Astrocyte (in vitro differentiated cells and primary cell): ENCODE data around the gene SF3B2. TPM values are rescaled to one million over a fixed set of nuclear protein-coding genes. Genes with fewer than 3 reads are reported as not detected.
A peak's percentile ranks its signal among the peaks of the same experiment; 100 is the strongest.

Source experiments
- DNase-seq: peaks from one replicate; pipeline ENCODE4 v3.0.0-alpha.2; 2010; ENCODE audit warnings: low read depth
- FAIRE-seq: peaks from 2 replicates; lab custom pipeline; 2011; peaks lifted over from hg19 to GRCh38; lab: Jason Lieb, UNC
- H2AFZ ChIP-seq: 2 replicates; pipeline ENCODE4 v1.6.0; 2012; ENCODE audit warnings: low read depth, low read length, inconsistent platforms
- H3K27ac ChIP-seq: 2 replicates; pipeline ENCODE4 v1.5.1; 2011; ENCODE audit warnings: low read depth, low read length, inconsistent platforms
- H3K27me3 ChIP-seq: 2 replicates; pipeline ENCODE4 v1.6.0; 2011; ENCODE audit warnings: low read length, inconsistent platforms; ENCODE audit not compliant: insufficient read depth
- H3K36me3 ChIP-seq: 2 replicates; pipeline ENCODE4 v1.5.1; 2011; ENCODE audit warnings: low read length, inconsistent platforms; ENCODE audit not compliant: insufficient read depth
- H3K4me1 ChIP-seq: 2 replicates; pipeline ENCODE4 v1.5.1; 2011; ENCODE audit warnings: low read length, inconsistent platforms; ENCODE audit not compliant: insufficient read depth
- H3K4me2 ChIP-seq: 2 replicates; pipeline ENCODE4 v1.6.0; 2012; ENCODE audit warnings: low read length, inconsistent platforms
- H3K4me3 ChIP-seq: 2 replicates; pipeline ENCODE4 v1.5.1; 2011; ENCODE audit warnings: low read depth, mild to moderate bottlenecking, low read length, inconsistent platforms; ENCODE audit not compliant: insufficient read depth
- H3K79me2 ChIP-seq: 2 replicates; pipeline ENCODE4 v1.6.0; 2012; ENCODE audit warnings: mild to moderate bottlenecking, low read length, inconsistent platforms; ENCODE audit not compliant: insufficient read depth
- H3K9ac ChIP-seq: 2 replicates; pipeline ENCODE4 v1.6.0; 2012; ENCODE audit warnings: mild to moderate bottlenecking, low read length, inconsistent platforms
- H3K9me3 ChIP-seq: 2 replicates; pipeline ENCODE4 v1.5.1; 2012; ENCODE audit warnings: low read depth, mild to moderate bottlenecking, low read length, inconsistent platforms; ENCODE audit not compliant: insufficient read depth
- H4K20me1 ChIP-seq: 2 replicates; pipeline ENCODE4 v1.6.0; 2012; ENCODE audit warnings: low read length, inconsistent platforms; ENCODE audit not compliant: insufficient read depth
- H3K27ac Mint-ChIP-seq: one replicate; pipeline ENCODE4 v1.8.0; 2021; ENCODE audit warnings: mild to moderate bottlenecking, mixed read lengths; ENCODE audit not compliant: unreplicated experiment
- H3K27me3 Mint-ChIP-seq: one replicate; pipeline ENCODE4 v1.8.0; 2021; ENCODE audit warnings: low read depth, mixed read lengths; ENCODE audit not compliant: unreplicated experiment
- H3K36me3 Mint-ChIP-seq: one replicate; pipeline ENCODE4 v1.8.0; 2021; ENCODE audit warnings: low read depth, mixed read lengths; ENCODE audit not compliant: unreplicated experiment
- H3K4me1 Mint-ChIP-seq: one replicate; pipeline ENCODE4 v1.8.0; 2021; ENCODE audit warnings: low read depth, mixed read lengths; ENCODE audit not compliant: unreplicated experiment
- H3K4me3 Mint-ChIP-seq: one replicate; pipeline ENCODE4 v1.8.0; 2021; ENCODE audit warnings: mild to moderate bottlenecking, moderate library complexity, mixed read lengths; ENCODE audit not compliant: unreplicated experiment
- H3K9me3 Mint-ChIP-seq: one replicate; pipeline ENCODE4 v1.8.0; 2021; ENCODE audit warnings: mild to moderate bottlenecking, mixed read lengths; ENCODE audit not compliant: unreplicated experiment
- CTCF ChIP-seq: IDR thresholded peaks from 2 replicates; pipeline ENCODE4 v1.5.1; 2011; ENCODE audit warnings: low read depth, mild to moderate bottlenecking, inconsistent platforms, low read length, moderate library complexity; ENCODE audit not compliant: insufficient read depth
- EZH2 ChIP-seq: IDR thresholded peaks from 2 replicates; pipeline ENCODE4 v1.6.1; 2012; ENCODE audit warnings: mild to moderate bottlenecking, low read length, inconsistent platforms; ENCODE audit not compliant: insufficient read depth
- total RNA-seq: library from RNA; stranded (reverse); gene quantifications from 2 replicates; pipeline ENCODE4 v1.2.1, GENCODE V29; 2021

SF3B2 gene
- total RNA-seq, 1 donor from 2014 or later, result 170 TPM

GRCh38 chr11:66068154-66068821 lies 16.1 kb downstream of the SF3B2 start:
- no peak for FAIRE-seq
- H3K79me2 ChIP-seq, result peaks cover 57% of the 10 kb centered on the region
- no peak overlapping the region for H3K4me2 ChIP-seq
- no peaks in the 10 kb centered on the region for H3K9me3 Mint-ChIP-seq
- peak overlapping the region; percentile 70 for H3K27ac Mint-ChIP-seq
- no peaks in the 10 kb centered on the region for H3K9me3 ChIP-seq
- H3K4me3 ChIP-seq, result no peak overlapping the region
- peaks cover 68% of the 10 kb centered on the region for H4K20me1 ChIP-seq
- peaks cover 56% of the 10 kb centered on the region for H3K36me3 ChIP-seq
- peak overlapping the region; percentile 85 for H3K4me3 Mint-ChIP-seq
- H3K27me3 ChIP-seq, result no peaks in the 10 kb centered on the region
- peaks cover 25% of the 10 kb centered on the region for H3K4me1 ChIP-seq
- peak; percentile 35 for DNase-seq
- H3K27me3 Mint-ChIP-seq, result no peaks in the 10 kb centered on the region
- H2AFZ ChIP-seq, result no peak overlapping the region
- no peak overlapping the region for H3K9ac ChIP-seq
- peaks cover 32% of the 10 kb centered on the region for H3K4me1 Mint-ChIP-seq
- TF ChIP-seq EZH2 (no peak), CTCF (peak; percentile 78)
- H3K27ac ChIP-seq, result peak overlapping the region; percentile 65
- peaks cover 23% of the 10 kb centered on the region for H3K36me3 Mint-ChIP-seq

GRCh38 chr11:66068923-66069714 lies 17.0 kb downstream of the SF3B2 start:
- H3K36me3 Mint-ChIP-seq, result peaks cover 18% of the 10 kb centered on the region

More at GRCh38 chr11:66068923-66069714, 17.0 kb downstream of the SF3B2 start:
- DNase-seq (peak; percentile 53), FAIRE-seq (no peak)
- peaks cover 51% of the 10 kb centered on the region for H3K36me3 ChIP-seq
- H3K4me3 Mint-ChIP-seq, result peak overlapping the region; percentile 85
- H3K4me1 ChIP-seq, result peaks cover 25% of the 10 kb centered on the region
- H3K27ac Mint-ChIP-seq, result peak overlapping the region; percentile 70
- TF ChIP-seq CTCF, result peak; percentile 15
- no peak for TF ChIP-seq EZH2
- peak overlapping the region; percentile 65 for H3K27ac ChIP-seq
- H4K20me1 ChIP-seq, result peaks cover 61% of the 10 kb centered on the region
- H3K4me3 ChIP-seq, result peak overlapping the region; percentile 19
- peak overlapping the region; percentile 92 for H3K4me2 ChIP-seq
- peaks cover 32% of the 10 kb centered on the region for H3K4me1 Mint-ChIP-seq
- no peaks in the 10 kb centered on the region for H3K9me3 Mint-ChIP-seq
- no peaks in the 10 kb centered on the region for H3K27me3 Mint-ChIP-seq
- H2AFZ ChIP-seq, result no peak overlapping the region
- H3K9me3 ChIP-seq, result no peaks in the 10 kb centered on the region
- peaks cover 57% of the 10 kb centered on the region for H3K79me2 ChIP-seq
- no peaks in the 10 kb centered on the region for H3K27me3 ChIP-seq
- peak overlapping the region; percentile 85 for H3K9ac ChIP-seq
